Choroid plexus epithelial cell (primary cell): ENCODE data around the gene STARD7.

Source experiments
- DNase-seq: peaks from one replicate; pipeline ENCODE4 v3.0.0-alpha.2; 2010; ENCODE audit warnings: low read depth
- H3K4me3 ChIP-seq: 2 replicates; pipeline ENCODE4 v1.5.1; 2011; ENCODE audit warnings: low read depth, mild to moderate bottlenecking, control low read depth, low read length, moderate library complexity
- TF ChIP-seq, protein P1 (sequence below): conservative IDR thresholded peaks from 2 replicates; pipeline ENCODE4 v1.5.1; 2011; ENCODE audit warnings: low read depth, mild to moderate bottlenecking, control low read depth, inconsistent platforms, low read length, moderate library complexity

Gene STARD7

DNA sequence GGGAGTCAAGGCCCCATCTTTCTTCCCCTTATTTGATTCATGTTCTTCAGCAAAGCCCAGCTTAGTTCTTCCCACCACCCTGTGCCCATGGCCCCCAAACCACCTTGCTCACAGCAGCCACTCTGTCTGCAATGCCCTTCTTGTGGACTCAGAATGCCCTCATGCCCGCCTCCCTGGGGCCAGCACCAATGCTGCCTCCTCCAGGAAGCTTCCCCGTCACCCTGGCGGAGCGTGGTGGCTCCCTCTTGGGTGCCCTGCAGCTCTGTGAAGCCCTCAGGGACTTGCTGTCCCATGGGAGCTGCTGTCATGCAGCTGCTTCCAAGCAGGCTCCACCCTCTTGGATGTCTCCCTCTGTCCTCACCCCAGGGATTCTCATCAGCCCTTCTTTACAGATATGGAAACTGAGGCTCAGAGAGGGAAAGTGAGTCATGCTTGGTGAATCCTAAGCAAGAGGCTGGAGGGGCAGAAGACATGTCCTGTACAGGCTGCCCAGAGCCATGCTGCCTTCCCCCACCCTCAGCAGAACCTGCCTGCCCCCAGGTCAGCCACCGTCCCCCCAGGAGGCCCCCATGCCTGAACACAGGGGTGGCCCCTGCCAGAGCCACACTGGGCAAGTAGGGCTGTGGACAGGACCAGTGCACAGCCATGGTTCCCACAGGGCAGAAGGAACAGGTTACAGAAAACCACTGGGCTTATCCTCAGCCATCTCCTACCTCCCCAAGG lies 51.5 kb downstream of the STARD7 start:
- DNase-seq, result no peak
- no peak overlapping the region for H3K4me3 ChIP-seq
- TF ChIP-seq, protein P1, sequence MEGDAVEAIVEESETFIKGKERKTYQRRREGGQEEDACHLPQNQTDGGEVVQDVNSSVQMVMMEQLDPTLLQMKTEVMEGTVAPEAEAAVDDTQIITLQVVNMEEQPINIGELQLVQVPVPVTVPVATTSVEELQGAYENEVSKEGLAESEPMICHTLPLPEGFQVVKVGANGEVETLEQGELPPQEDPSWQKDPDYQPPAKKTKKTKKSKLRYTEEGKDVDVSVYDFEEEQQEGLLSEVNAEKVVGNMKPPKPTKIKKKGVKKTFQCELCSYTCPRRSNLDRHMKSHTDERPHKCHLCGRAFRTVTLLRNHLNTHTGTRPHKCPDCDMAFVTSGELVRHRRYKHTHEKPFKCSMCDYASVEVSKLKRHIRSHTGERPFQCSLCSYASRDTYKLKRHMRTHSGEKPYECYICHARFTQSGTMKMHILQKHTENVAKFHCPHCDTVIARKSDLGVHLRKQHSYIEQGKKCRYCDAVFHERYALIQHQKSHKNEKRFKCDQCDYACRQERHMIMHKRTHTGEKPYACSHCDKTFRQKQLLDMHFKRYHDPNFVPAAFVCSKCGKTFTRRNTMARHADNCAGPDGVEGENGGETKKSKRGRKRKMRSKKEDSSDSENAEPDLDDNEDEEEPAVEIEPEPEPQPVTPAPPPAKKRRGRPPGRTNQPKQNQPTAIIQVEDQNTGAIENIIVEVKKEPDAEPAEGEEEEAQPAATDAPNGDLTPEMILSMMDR, result no peak

DNA sequence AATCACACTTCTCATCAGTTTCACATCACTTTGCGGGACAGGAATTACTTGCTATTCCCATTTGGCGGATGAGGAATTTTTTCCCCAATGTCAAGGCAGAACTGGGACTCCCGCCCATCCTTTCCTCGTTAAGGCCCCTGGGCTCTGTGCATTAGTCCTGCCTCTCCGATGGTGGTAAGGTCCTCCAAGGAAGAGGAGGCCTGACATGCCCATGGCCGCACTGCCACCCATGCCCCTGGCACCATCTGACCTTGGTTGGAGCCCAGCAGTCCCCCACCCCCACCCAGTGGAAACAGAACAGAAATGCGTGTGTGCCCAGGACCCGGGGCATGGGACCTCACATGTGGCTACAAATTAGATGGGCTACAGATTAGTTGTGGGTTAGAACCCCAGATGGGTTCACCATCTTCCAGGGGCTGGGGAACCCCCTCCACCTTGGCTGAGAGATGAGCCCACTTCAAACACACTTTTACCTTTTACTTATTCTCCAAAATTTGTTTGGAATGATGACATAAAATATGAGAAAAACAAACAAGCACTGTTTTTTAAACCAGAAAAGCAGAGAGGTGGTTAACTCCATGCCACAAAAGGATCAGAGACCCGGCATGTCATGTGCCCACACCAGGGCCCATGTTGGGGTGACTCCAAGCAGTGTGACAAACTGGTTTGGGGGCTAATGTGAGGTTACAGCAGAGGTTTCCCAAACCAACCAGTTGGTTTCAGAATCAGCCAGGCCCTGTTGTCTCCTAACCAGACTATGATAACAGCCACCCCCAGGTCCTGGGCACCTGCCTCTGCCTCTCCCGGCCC lies 52.4 kb downstream of the STARD7 start:
- no peak for DNase-seq
- TF ChIP-seq, protein P1, result no peak
- no peak overlapping the region for H3K4me3 ChIP-seq

DNA sequence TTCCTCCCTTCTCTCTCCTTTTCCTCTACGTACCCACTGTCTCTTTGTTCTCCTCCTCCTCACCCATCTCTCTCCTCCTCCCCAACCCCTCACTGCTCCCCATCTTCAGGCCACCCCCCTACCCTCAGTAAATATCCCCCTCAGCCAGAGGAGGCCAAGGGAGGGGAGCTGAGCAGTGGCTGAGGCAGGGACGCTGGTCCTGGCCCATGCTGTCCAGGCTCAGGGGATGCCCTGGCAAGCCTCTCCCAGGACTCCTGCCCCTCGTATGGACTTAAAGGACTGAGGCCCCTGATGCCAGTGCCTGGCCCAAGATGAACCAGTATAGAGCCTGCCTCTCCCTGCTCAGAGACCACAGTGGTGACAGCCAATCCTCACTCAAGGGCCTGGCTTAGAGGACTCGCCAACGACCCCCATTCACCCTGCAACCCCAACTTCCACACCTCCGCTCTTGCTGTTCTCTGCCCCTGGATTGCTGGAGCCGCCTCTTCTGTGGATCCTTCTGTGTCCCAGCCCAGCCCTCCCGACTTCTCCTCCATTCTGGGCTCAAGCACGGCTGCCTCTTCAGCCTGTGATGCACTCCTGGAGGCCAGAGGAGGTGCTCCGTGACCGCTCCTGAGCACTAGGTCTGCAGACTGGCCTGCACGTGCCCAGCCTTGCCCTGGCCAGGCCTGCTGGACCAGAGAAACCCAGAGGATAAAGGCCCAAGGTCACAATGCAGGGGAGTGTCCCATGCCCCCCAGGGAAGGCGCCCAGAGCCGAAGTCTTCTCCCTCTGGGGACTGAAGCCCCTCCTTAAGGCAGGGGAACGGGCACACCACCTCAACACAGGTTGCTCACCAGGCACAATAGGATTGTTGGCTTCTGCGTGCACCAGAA lies 53.9 kb downstream of the STARD7 start:
- TF ChIP-seq, protein P1, result no peak
- no peak for DNase-seq
- H3K4me3 ChIP-seq, result no peak overlapping the region

DNA sequence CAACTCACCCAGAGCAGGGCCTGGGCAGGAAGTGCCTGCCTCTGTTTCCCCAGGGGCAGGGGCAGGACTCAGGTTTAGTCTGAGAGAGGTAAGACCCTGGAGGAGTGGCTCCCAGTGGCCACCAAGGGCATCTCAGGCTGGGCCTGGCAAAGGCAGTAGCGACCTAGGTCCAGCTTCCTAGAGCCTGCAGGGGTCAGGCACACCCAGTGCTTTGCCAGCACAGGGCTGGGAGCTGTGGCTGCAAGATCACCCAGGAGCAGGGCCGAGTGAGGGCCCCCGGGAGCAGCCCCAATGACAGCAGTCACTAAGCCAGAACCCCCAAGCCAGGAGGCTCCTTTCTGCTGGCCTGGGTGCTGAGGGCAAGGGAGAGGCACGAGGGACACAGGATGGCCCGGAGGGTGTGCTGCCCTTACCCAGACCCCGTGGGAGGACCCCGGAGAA lies 54.6 kb downstream of the STARD7 start:
- TF ChIP-seq, protein P1, result no peak
- no peak for DNase-seq

DNA sequence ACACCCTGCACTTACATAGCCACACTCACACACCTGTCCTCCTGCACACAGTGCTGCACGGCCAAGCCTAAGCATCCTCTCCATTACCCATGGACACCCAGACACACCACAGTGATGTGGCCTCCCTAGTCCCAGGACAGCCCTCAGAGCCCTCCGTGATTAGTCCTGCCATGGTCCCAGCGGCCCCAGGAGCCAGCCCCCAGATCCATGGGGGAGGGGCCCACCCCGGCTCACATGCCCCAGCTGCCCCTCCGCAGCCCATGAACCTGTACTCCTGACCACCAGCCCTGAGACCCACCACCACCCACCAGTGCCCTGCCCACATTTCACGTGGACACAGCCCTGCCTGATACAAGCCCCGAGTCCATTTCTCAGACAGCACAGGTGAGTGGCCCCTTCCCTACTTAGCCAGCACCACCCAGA lies 55.3 kb downstream of the STARD7 start:
- TF ChIP-seq, protein P1, result no peak
- DNase-seq, result no peak
- no peak overlapping the region for H3K4me3 ChIP-seq

More for the DNA sequence above, 54.6 kb downstream of the STARD7 start:
- no peak overlapping the region for H3K4me3 ChIP-seq

DNA sequence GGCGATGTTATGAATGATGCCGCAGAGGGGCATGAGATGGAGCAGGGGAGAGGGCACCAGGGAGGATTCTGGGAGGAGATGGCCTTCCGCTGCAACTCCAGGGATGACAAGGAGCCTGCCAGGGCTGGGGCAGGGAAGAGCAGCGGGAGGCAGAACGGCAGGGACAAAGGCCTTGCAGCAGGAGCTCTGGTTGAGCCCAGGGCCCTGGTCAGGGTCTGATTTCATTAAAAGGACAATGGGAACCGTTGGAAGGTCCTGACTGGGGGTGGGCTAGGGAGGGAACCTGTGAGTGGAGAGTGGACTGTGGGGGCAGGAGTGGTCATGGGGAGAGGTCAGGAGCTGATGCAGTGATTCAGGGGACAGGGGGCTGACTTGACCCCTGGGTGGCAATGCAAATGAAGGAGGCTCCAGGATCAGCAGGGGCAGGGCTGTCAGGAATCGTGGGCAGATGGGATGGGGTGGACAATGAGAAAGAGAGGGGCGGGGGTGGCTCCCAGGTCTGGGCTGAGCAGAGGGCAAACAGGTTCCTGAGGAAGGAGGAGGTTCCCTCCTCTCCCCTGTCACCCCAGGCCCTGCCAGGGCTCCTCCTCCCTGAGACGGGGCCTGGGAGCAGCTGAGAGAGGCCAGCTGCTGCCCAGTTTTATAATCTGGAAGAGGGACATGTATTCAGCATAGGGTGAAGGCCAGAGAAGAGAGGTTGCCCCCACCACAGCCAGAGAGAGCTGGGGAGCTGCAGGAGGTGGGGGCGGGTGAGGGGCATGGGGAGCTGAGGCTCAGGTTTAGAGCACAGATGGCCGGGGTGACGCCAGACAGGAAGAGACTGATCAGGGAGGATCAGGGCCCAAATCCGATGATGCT lies 56.1 kb downstream of the STARD7 start:
- no peak overlapping the region for H3K4me3 ChIP-seq
- TF ChIP-seq, protein P1, result no peak
- no peak for DNase-seq
